GM12878 (cell line): ENCODE measurements around the gene RB1. TPM values are rescaled to one million over a fixed set of nuclear protein-coding genes. Genes with fewer than 3 reads are reported as not detected.

Experiments used
- ATAC-seq: fragments of 200-7000 bp; cut with Tn5 transposase; 3 replicates; pipeline ENCODE4 v1.9.1; 2020; ENCODE audit warnings: mild to moderate bottlenecking, moderate library complexity
- BruUV-seq: library from RNA; stranded (reverse); fragments of 400-500 nt; replicated peaks from 2 replicates; lab custom pipeline; 2021; lab: Mats Ljungman, UMichigan
- CTCF ChIA-PET: fragments of 300-600 bp; sonication (Branson Sonifier 250); formaldehyde crosslinking; extraction: SDS; loops from one replicate; lab custom pipeline; 2021; ENCODE audit warnings: inconsistent platforms; lab: Yijun Ruan, JAX
- POLR2A ChIA-PET: fragments of 350-600 bp; formaldehyde crosslinking; extraction: SDS; loops from one replicate; lab custom pipeline; 2021; ENCODE audit warnings: inconsistent platforms; lab: Charles Lee
- RAD21 ChIA-PET: fragments of 300-600 bp; sonication (Branson Sonifier 250); formaldehyde crosslinking; loops from one replicate; lab custom pipeline; 2023; ENCODE audit warnings: antibody characterized with exemption; ENCODE audit not compliant: unreplicated experiment; lab: Charles Lee
- SMC1A ChIA-PET: fragments of 300-600 bp; sonication (Branson Sonifier 250); formaldehyde crosslinking; loops from one replicate; lab custom pipeline; 2023; ENCODE audit not compliant: unreplicated experiment, uncharacterized antibody; lab: Charles Lee
- DNase-seq: peaks from one replicate; pipeline ENCODE4 v3.0.0-alpha.2; 2011; ENCODE audit warnings: low read depth, low spot score
- FAIRE-seq: peaks from 3 replicates; lab custom pipeline; 2011; peaks lifted over from hg19 to GRCh38; lab: Jason Lieb, UNC
- H2AFZ ChIP-seq: 2 replicates; pipeline ENCODE4 v1.6.0; 2011; ENCODE audit warnings: low read depth, low read length, control low read depth; ENCODE audit not compliant: control insufficient read depth
- H3K27ac ChIP-seq: 2 replicates; pipeline ENCODE4 v1.5.1; 2011; ENCODE audit warnings: control low read depth; ENCODE audit not compliant: control insufficient read depth, insufficient read depth
- H3K27me3 ChIP-seq, 2 experiments: replicated peaks in 1 of 2; 2 replicates each; pipeline versions ENCODE4 v1.6.0 to v1.6.1; 2011; ENCODE audit warnings: low read length in 1 of 2; ENCODE audit not compliant: control insufficient read depth in 2 of 2, insufficient read depth in 2 of 2
- H3K36me3 ChIP-seq, 2 experiments: 2 replicates each; pipeline ENCODE4 v1.5.1; 2011; ENCODE audit warnings: low read length in 1 of 2; ENCODE audit not compliant: control insufficient read depth in 2 of 2, insufficient read depth in 2 of 2
- H3K4me1 ChIP-seq: 2 replicates; pipeline ENCODE4 v1.6.1; 2011; ENCODE audit warnings: mild to moderate bottlenecking, low read length, moderate library complexity, mixed read lengths; ENCODE audit not compliant: control insufficient read depth, insufficient read depth
- H3K4me2 ChIP-seq: 2 replicates; pipeline ENCODE4 v1.6.0; 2011; ENCODE audit warnings: control low read depth; ENCODE audit not compliant: control insufficient read depth, insufficient read depth
- H3K4me3 ChIP-seq: fragments of 200-600 bp; sonication (generic); 2 replicates; pipeline ENCODE4 v1.5.1; 2016
- H3K79me2 ChIP-seq: 2 replicates; pipeline ENCODE4 v1.6.0; 2011; ENCODE audit warnings: low read length; ENCODE audit not compliant: control insufficient read depth, insufficient read depth
- H3K9ac ChIP-seq: 2 replicates; pipeline ENCODE4 v1.8.0; 2011; ENCODE audit warnings: low read length, control low read depth, mixed read lengths; ENCODE audit not compliant: control insufficient read depth, insufficient read depth
- H3K9me3 ChIP-seq: replicated peaks from 3 replicates; pipeline ENCODE4 v1.5.1; 2011; ENCODE audit warnings: mild to moderate bottlenecking, low read length; ENCODE audit not compliant: control insufficient read depth, insufficient read depth
- H4K20me1 ChIP-seq: 2 replicates; pipeline ENCODE4 v1.6.0; 2011; ENCODE audit not compliant: control insufficient read depth, insufficient read depth
- CBX3 ChIP-seq: fragments of 200-600 bp; sonication (generic); IDR thresholded peaks from 2 replicates; pipeline ENCODE4 v1.6.1; 2016; ENCODE audit warnings: low read depth, borderline replicate concordance
- CEBPB ChIP-seq, 2 experiments: fragments of 150-350 bp in 1 of 2; IDR thresholded peaks; 2 replicates each; pipeline ENCODE4 v1.6.1; 2012 to 2014; ENCODE audit warnings: low read depth in 2 of 2, low read length in 2 of 2, borderline replicate concordance in 1 of 2, inconsistent platforms in 1 of 2
- CUX1 ChIP-seq: IDR thresholded peaks from 2 replicates; pipeline ENCODE4 v1.6.1; 2012; ENCODE audit warnings: improper control_type of control experiment, low read depth, low read length; ENCODE audit not compliant: insufficient replicate concordance
- HCFC1 ChIP-seq: fragments of 150-350 bp; IDR thresholded peaks from 2 replicates; pipeline ENCODE4 v1.6.1; 2014; ENCODE audit warnings: low read length
- IKZF1 ChIP-seq: fragments of 450-650 bp; conservative IDR thresholded peaks from 2 replicates; pipeline ENCODE4 v1.6.1; 2017; ENCODE audit warnings: antibody characterized with exemption, mild to moderate bottlenecking
- IRF3 ChIP-seq: fragments of 450-650 bp; IDR thresholded peaks from 2 replicates; pipeline ENCODE4 v1.6.1; 2014; ENCODE audit warnings: mild to moderate bottlenecking
- KLF5 ChIP-seq: fragments of 450-650 bp; IDR thresholded peaks from 2 replicates; pipeline ENCODE4 v1.6.1; 2014; ENCODE audit warnings: mild to moderate bottlenecking; ENCODE audit not compliant: partially characterized antibody
- LARP7 ChIP-seq: fragments of 450-650 bp; IDR thresholded peaks from 2 replicates; pipeline ENCODE4 v1.6.1; 2017; ENCODE audit warnings: mild to moderate bottlenecking
- NRF1 ChIP-seq: conservative IDR thresholded peaks from 2 replicates; pipeline ENCODE4 v1.6.1; 2011; ENCODE audit warnings: mild to moderate bottlenecking, low read depth, low read length, improper control_type of control experiment
- POU2F2 ChIP-seq: IDR thresholded peaks from 3 replicates; pipeline ENCODE4 v1.6.1; 2011; ENCODE audit warnings: low read depth, mild to moderate bottlenecking, low read length, borderline replicate concordance
- RUNX3 ChIP-seq: IDR thresholded peaks from 2 replicates; pipeline ENCODE4 v1.6.1; 2012; ENCODE audit warnings: low read length, inconsistent platforms
- ZNF384 ChIP-seq: IDR thresholded peaks from 2 replicates; pipeline ENCODE4 v1.6.1; 2012; ENCODE audit warnings: low read depth, mild to moderate bottlenecking, low read length, improper control_type of control experiment, borderline replicate concordance
- ZNF592 ChIP-seq: fragments of 450-650 bp; IDR thresholded peaks from 2 replicates; pipeline ENCODE4 v1.6.1; 2017; ENCODE audit warnings: mild to moderate bottlenecking, moderate library complexity
- WGBS: methylation state at CpG from one replicate; pipeline ENCODE4 v1.1.6; 2016; ENCODE audit warnings: low lambda C conversion rate; ENCODE audit not compliant: insufficient replicate concordance, insufficient coverage; ENCODE audit errors: missing lambda C conversion rate; 5-methylcytosine and 5-hydroxymethylcytosine counted together
- in situ Hi-C: fragments of 300-500 bp; cut with MboI; formaldehyde crosslinking; loops from 9 replicates; pipeline ENCODE4 v1.14.3; 2018; ENCODE audit warnings: mixed read lengths
- intact Hi-C: fragments of 100-400 bp; cut with micrococcal nuclease; formaldehyde crosslinking; loops from one replicate; pipeline ENCODE4 v1.14.2; 2022; ENCODE audit not compliant: unreplicated experiment
- polyA plus RNA-seq, 11 experiments: library from polyadenylated mRNA; depleted of rRNA in 4 of 11; unstranded in 6 of 11; stranded (reverse) in 5 of 11; fragments of >200 nt; fragmentation: Nextera tagmentation in 4 of 11; fragmentation: Illumina TruSeq in 1 of 11; extraction: Ambion mirVana in 4 of 11; extraction: Trizol in 1 of 11; gene quantifications; 1 replicate in 1 of 11; 2 replicates in 10 of 11; pipeline versions ENCODE4 v1.2.1 to v1.2.3, GENCODE V29; 2011 to 2016; ENCODE audit warnings: inconsistent platforms in 2 of 11, missing spikeins in 2 of 11, low read depth in 1 of 11
- total RNA-seq, 4 experiments: library from RNA; depleted of rRNA in 3 of 4; stranded (reverse); fragments of >200 nt in 3 of 4; fragmentation: Illumina TruSeq in 1 of 4; extraction: Trizol in 1 of 4; gene quantifications; 2 replicates each; pipeline versions ENCODE4 v1.2.1 to v1.2.3, GENCODE V29; 2013 to 2021

Gene RB1
- total and polyA plus RNA-seq, 10 of the 15 experiments (the other 5 are each of a cell fraction or from before 2014, with no cell fraction given), result 2.8 to 45.0 (median 8.3) TPM

DNA sequence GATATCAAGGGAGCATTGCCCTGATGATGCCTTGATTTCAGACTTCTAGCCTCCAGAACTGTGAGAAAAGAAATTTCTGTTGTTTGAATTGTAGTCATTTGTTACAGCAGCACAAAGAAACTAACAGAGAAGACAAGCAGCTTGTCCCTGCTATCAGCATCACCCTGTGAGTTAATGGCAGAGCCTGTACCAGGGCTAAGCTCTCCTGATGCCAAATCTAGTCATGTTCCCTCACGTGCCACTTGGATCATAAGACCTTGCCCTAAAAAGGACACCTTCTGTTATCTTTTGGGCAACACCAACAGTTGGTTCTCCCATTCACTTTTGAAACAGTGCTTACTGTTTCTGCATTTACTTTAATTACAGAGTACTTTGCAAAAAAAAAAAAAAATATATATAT is 214.5 kb downstream of the RB1 start (continued):
- no peak for TF ChIP-seq CEBPB (IDR thresholded peaks at IDR 0.05; ENCODE audit: borderline replicate concordance in 1 of 2, low read depth in 2 of 2, low read length in 2 of 2)
- TF ChIP-seq ZNF592, result no peak
- no peak for TF ChIP-seq RUNX3
- no peak for TF ChIP-seq POU2F2
- no peak for TF ChIP-seq CBX3

DNA sequence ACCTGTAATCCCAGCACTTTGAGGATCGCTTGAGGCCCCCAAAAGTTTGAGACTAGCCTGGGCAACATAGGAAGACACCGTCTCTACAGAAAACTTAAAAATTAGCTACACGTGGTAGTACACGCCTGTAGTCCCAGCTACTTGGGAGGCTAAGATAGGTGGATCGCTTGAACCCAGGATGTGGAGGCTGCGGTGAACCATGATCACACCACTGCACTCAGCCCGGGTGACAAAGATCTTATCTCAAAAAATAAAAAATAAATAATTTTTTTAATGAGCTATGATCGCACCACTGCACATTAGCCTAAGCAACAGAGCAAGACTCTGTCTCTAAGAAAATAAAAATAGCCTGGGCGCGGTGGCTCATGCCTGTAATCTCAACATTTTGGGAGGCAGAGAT is 222.7 kb downstream of the RB1 start:
- SMC1A ChIA-PET, result interaction anchor here (0.9 to 1.2 kb wide), 2 partner anchors 21 to 53 kb away, joined by 3 to 4 read pairs; no protein-coding TSS in a partner anchor
- POLR2A ChIA-PET, result no interaction called here
- Histone ChIP-seq H3K79me2 (peaks cover 47% of the 10 kb centered on the region), H2AFZ (no peak overlapping the region), H3K4me2 (no peak overlapping the region), H3K27ac (no peak overlapping the region), H3K36me3 (no peaks in the 10 kb centered on the region), H3K9me3 (no peaks in the 10 kb centered on the region), H3K27me3 (no peaks in the 10 kb centered on the region), H4K20me1 (no peaks in the 10 kb centered on the region), H3K9ac (no peak overlapping the region), H3K4me1 (peaks cover 22% of the 10 kb centered on the region), H3K4me3 (no peak overlapping the region)
- WGBS, result over 99% methylated on average over 10 of the region's 10 CpGs
- FAIRE-seq, result no peak
- ATAC-seq, result no peak
- no peak for DNase-seq
- no TSS peak for BruUV-seq
- RAD21 ChIA-PET, result interaction anchor here (1.1 to 2.2 kb wide), 2 partner anchors 11 to 54 kb away, joined by 4 to 6 read pairs; no protein-coding TSS in a partner anchor
- intact Hi-C loops, result no loop called here
- CTCF ChIA-PET, result interaction anchor here (0.7 to 1.1 kb wide), 2 partner anchors 42 to 53 kb away, joined by 3 read pairs; no protein-coding TSS in a partner anchor
- in situ Hi-C loops, result no loop called here
- no peak for TF ChIP-seq CUX1
- TF ChIP-seq HCFC1, result no peak
- no peak for TF ChIP-seq KLF5
- no peak for TF ChIP-seq NRF1
- TF ChIP-seq IKZF1, result no peak
- no peak for TF ChIP-seq LARP7
- no peak for TF ChIP-seq IRF3
- no peak for TF ChIP-seq ZNF384
- no peak for TF ChIP-seq CEBPB (IDR thresholded peaks at IDR 0.05; ENCODE audit: borderline replicate concordance in 1 of 2, low read depth in 2 of 2, low read length in 2 of 2)
